ENCODE measurements around the gene SCYGR4.
"Not testable (repeated sequence)": the region's sequence is repeated elsewhere in the genome, so short reads cannot be mapped to it uniquely, and the experiment has no call there.

Gene SCYGR4, protein sequence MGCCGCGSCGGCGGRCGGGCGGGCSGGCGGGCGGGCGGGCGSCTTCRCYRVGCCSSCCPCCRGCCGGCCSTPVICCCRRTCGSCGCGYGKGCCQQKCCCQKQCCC

DNA sequence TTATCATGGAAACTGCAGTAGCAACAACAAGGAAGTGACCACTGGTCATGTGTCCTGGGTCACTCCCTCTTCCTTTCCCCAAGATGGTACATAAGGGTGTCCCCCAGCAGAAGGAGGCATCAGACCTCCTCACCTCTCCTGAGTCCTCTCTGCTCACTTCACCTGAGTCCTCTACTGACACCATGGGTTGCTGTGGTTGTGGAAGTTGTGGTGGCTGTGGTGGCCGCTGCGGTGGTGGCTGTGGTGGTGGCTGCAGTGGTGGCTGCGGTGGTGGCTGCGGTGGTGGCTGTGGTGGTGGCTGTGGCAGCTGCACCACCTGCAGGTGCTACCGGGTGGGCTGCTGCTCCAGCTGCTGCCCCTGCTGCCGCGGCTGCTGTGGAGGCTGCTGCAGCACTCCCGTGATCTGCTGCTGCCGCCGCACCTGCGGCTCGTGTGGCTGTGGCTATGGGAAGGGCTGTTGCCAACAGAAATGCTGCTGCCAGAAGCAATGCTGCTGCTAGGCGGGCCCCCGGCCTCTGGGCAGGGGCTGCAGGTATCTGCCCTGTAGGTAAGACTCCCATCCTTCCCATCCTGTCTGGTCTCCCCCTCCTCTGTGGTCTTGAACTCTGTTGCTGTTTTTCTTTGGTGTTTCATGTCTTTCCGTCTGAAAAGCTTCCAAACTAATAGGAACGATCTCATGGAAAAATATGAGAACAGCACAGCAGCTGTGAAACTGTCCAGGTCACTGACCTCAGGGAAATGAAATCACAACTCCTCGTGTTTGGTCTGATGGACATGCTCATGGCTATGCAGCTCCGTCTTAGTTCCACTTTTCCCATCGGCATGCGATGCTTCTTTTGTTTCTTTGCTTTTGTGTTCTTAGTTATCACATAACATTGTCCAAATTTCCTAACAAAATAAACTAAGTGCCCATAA lies at the start of gene SCYGR4:
Gene SCYGR4, plus strand, starts transcription at position 183 of the 915 bp plus-strand sequence. Its CDS starts 0 bp downstream, at position 183.
- TF ChIP-seq POLR2A (IDR thresholded peaks at IDR 0.05; ENCODE audit: low read length) (no peak), GATA1 (IDR thresholded peaks at IDR 0.05; ENCODE audit: low read depth, low read length) (no peak)
- no peak for DNase-seq

DNA sequence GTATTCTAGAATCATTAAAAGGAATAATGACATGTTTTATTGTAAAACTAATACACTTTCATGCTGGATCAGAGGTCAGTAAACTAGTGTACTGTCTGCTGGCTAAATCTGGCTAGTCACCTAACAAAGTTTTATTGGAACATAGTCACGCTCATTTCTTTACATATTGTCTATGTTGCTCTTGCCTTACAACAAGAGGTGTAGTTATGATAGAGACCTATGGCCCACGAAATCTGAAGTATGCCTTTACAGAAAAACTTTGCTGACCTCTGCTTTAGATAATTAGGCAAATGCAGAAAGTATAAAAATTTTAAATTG lies 48.5 kb upstream of the SCYGR4 start:
- no peak for DNase-seq
- TF ChIP-seq GATA1 (IDR thresholded peaks at IDR 0.05; ENCODE audit: low read depth, low read length) (no peak), POLR2A (IDR thresholded peaks at IDR 0.05; ENCODE audit: low read length) (no peak)

DNA sequence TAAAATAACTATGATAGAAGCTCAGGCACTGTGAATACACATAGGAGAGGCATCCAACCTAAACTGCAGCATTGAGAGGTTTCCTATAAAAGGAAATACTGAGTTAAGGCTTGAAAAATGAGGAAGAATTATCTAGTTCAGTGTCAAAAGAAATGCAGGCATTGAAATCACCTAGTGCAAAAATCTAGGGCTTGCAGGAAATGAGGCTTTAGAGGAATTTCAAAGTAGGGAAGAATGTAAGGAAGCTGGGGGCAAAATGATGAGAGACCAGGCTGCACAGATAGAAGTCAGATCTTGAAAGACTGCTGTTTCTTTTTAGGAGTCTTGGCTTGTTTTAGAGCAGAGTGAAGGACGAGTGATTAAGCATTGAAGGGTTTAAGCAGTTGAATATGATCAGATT lies 46.7 kb upstream of the SCYGR4 start:
- no peak for DNase-seq
- TF ChIP-seq POLR2A (IDR thresholded peaks at IDR 0.05; ENCODE audit: low read length) (no peak), GATA1 (IDR thresholded peaks at IDR 0.05; ENCODE audit: low read depth, low read length) (no peak)

DNA sequence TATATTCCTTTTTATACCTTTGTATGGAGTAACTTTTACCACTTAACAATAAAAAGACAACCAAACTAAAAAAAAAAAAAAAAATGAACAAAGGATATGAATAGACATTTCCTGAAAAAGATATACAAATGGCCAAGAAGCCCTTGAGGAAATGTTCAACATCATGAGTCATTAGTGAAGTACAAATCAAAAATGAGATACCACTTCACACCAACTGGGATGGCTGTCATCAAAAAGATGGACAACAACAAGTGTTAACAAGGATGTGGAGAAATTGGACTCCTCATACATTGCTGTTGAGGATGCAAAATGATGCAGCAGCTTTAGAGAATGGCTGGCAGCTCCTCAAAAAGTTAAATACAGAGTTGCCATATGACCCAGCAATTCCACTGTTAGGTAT lies 41.2 kb upstream of the SCYGR4 start:
- DNase-seq, result no peak
- TF ChIP-seq POLR2A (IDR thresholded peaks at IDR 0.05; ENCODE audit: low read length), result no peak
- no peak for TF ChIP-seq GATA1 (IDR thresholded peaks at IDR 0.05; ENCODE audit: low read depth, low read length)

DNA sequence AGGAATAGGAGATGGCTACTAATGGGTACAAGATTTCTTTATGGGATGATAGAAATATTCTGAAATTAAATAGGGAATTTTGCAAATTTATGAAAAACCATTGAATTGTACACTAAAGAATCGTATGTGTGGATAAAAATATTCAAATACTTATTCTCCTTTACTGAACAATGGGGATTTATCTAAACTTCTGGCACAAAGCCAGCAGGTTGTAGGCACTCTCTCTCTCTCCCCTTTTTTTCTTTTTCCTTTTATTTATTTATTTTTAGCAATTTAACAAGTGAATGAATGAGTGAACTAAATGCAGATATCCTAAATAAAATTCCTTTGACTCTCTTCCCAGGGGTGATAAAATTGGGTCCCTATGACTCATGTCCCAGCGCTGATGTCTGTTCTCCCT lies 40.5 kb upstream of the SCYGR4 start:
- TF ChIP-seq POLR2A (IDR thresholded peaks at IDR 0.05; ENCODE audit: low read length) (no peak), GATA1 (IDR thresholded peaks at IDR 0.05; ENCODE audit: low read depth, low read length) (no peak)
- no peak for DNase-seq

DNA sequence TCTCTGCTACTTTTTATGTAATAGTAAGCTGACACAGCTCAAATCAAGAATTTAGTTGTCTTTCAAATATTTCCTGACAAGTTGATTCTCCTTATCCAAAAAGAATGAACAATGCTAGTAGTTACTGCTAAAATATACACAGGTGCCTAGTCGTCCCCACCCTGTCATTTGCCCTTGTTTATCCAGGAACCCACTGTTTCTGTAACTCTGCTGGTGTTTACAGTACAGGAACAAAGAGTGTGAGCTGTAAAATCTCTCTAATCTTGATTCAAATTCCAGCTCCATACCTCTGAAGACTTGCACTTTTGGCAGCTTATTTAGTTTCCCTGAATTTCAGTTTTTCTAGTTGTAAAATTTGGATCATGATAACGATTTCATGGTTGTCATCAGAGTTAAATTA lies 39.7 kb upstream of the SCYGR4 start:
- TF ChIP-seq POLR2A (IDR thresholded peaks at IDR 0.05; ENCODE audit: low read length), result no peak
- no peak for DNase-seq

DNA sequence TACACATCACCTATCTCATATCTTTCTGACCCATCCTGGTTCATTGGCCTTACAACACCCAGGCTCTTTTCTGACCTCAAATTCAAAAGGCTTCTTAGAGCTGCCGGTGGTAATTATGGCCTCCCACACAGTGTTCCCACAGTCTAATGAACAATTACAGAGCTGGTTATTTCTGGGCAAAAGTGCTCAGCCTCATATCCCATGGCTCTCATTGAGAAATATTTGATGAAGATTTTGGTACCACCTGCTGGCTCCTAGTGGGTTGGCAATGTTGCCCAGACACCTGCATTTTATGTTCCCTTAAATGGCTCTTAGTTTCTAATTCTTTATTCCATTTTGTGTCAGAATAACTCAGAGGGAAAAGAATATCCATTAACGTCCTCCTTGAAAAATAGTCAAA lies 38.7 kb upstream of the SCYGR4 start:
- peak in 1 of 2 experiments; percentile 9 for DNase-seq
- TF ChIP-seq GATA1 (IDR thresholded peaks at IDR 0.05; ENCODE audit: low read depth, low read length) (no peak), POLR2A (IDR thresholded peaks at IDR 0.05; ENCODE audit: low read length) (no peak)

DNA sequence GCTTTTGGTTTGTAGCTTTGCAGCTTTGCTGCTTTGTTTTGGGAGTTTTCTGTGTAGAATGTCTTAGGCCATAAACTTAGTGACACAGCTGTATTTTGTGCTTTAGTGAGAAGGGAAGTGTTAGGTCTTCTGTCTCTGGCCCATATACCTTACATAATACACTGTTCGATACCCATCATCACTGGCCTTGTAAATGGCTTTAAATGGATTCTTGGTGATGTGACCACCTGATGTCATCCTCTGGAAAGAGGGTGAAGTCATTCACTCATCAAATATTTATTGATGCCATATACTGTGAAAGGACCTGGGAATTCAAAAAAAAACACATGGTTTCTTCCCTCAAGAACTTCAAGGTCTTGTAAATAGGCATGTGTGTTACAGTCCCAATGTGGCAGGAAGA lies 37.5 kb upstream of the SCYGR4 start:
- TF ChIP-seq POLR2A (IDR thresholded peaks at IDR 0.05; ENCODE audit: low read length) (no peak), GATA1 (IDR thresholded peaks at IDR 0.05; ENCODE audit: low read depth, low read length) (no peak)
- no peak for DNase-seq

DNA sequence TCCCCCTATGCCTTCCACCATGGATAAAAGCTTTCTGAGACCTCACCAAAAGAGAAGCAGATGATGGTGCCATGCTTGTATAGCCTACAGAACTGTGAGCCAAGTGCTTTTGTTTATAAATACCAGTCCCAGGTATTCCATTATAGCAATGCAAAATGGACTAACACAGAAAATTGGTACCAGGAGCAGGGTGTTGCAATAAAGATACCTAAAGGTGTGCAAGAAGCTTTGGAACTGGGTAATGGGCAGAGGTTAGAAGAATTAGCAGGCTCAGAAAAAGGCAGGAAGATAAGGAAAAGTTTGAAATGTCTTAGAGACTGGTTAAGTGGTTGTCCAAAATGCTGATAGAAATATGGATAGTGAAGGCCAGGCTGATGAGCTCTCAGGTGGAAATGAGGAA lies 34.9 kb upstream of the SCYGR4 start:
- TF ChIP-seq GATA1 (IDR thresholded peaks at IDR 0.05; ENCODE audit: low read depth, low read length) (no peak), POLR2A (IDR thresholded peaks at IDR 0.05; ENCODE audit: low read length) (no peak)

DNA sequence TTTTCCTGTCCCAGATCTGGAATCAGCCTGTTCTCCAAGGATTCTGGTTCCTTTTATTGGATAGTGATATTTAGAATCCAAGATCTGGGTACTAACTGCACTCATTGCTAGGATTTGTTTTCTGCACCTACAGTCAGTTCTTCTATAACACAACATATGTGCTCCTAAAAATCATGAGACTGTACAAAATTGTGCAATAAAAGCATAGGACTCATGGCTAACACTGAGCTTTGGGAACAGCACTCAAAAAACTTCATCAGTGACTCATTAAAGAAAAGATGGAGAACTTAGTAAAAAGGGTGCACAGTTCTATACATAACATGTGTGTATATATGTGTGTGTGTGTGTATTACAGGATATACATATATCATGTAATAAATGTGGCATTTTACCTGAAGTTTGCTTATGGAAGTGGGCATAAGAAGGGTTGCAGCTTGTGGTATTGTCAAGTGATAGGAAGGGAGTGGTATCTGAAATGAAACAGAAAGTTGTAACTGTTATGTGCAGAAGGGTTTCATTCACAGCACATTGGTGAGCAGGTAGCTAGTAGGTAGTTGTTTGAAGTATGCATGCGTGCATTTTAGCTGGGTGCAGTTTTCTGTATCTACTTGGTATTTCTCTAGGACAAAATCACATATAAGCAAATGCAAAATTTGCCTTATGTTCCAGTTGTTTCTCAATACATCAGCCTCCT lies 24.5 kb upstream of the SCYGR4 start:
- TF ChIP-seq GATA1 (IDR thresholded peaks at IDR 0.05; ENCODE audit: low read depth, low read length) (no peak), POLR2A (IDR thresholded peaks at IDR 0.05; ENCODE audit: low read length) (no peak)

More for the DNA sequence above, 34.9 kb upstream of the SCYGR4 start:
- no peak for DNase-seq

DNA sequence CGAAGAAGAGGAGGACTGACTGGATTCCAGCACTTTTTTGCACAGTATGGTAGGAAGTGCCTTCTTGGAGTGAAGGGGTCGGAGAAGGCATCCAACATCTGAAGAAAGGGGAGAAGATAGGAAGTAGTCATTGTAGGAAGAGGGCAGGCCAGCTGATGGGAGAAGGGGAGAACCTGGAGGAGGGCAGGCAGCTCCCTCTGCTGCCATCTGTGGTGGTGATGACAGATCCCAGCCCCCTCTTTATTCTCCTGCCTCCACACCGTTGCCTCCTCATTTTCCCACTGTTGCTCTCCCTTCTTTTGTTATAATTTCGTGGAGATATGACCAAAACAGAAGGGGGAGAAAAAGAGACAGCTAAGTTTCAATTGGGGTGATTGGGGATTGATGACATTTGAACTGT lies 21.5 kb upstream of the SCYGR4 start:
- DNase-seq, result no peak
- TF ChIP-seq GATA1 (IDR thresholded peaks at IDR 0.05; ENCODE audit: low read depth, low read length) (no peak), POLR2A (IDR thresholded peaks at IDR 0.05; ENCODE audit: low read length) (no peak)

More for the DNA sequence above, 24.5 kb upstream of the SCYGR4 start:
- no peak for DNase-seq

DNA sequence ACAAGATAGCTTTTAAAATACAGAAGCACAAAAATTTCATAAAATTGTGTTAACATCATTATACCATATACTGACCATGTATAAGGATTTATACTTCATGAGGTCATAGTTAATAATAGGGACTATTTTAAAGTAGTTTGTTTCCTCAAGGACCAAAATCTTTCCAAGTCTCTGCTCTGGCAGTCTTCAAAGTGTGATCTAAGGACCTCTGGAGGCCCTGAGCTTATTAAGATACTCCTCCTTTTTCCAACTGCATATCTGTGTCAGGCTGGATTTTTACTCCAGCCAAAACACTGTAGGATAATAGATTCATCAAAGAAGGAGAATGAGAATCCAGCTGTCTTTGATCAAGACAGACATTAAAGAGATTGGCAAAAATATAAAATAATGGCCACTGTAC lies 20.3 kb upstream of the SCYGR4 start:
- DNase-seq, result no peak
- TF ChIP-seq GATA1 (IDR thresholded peaks at IDR 0.05; ENCODE audit: low read depth, low read length), result no peak
- no peak for TF ChIP-seq POLR2A (IDR thresholded peaks at IDR 0.05; ENCODE audit: low read length)

DNA sequence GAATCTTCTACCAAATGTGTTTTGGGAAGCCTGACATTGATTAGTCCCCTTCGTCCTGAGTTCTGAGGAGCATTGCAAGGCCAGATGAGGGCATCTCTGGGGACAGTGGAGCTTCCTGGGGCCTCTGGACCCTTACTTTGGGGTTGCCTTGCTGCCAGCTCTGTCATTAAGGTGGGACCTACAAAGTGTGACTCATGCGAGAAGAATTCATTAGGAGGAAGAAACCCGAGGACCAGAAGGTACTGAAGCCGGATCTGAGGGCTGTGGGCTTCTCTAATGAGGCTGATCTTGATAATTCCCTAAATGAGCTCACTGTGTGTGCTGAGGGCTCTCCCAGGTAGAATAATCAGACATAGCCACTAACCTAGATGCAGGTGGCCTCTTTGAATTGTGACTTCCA lies 19.3 kb upstream of the SCYGR4 start:
- TF ChIP-seq POLR2A (IDR thresholded peaks at IDR 0.05; ENCODE audit: low read length) (no peak), GATA1 (IDR thresholded peaks at IDR 0.05; ENCODE audit: low read depth, low read length) (no peak)
- DNase-seq, result no peak

DNA sequence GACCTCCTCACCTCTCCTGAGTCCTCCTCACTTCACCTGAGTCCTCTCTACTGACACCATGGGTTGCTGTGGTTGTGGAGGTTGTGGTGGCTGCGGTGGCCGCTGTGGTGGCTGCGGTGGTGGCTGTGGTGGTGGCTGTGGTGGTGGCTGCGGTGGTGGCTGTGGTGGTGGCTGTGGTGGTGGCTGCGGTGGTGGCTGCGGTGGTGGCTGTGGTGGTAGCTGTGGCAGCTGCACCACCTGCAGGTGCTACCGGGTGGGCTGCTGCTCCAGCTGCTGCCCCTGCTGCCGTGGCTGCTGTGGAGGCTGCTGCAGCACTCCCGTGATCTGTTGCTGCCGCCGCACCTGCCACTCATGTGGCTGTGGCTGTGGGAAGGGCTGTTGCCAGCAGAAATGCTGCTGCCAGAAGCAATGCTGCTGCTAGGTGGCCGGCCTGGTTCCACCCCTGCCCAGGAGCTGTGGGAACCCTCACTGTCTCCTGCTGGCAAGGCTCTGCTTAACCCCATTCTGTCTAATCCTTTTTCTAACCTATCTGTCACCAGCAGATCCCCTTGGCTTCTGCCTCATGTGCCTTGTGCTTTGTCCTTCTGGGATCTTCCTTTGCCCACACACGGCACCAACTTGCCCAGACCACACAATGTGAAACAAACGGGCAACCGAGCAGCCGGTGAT lies 18.3 kb upstream of the SCYGR4 start, which contains the start of gene SCYGR2:
Gene SCYGR2, plus strand, starts transcription at position 59 of the 669 bp plus-strand sequence. Its CDS starts 0 bp downstream, at position 59.
- not testable (repeated sequence) for DNase-seq
